ENCODE data around the gene PPP3CB.

Gene PPP3CB

GRCh38 chr10:73469579-73469978 lies 26.2 kb downstream of the PPP3CB start:
- TF ChIP-seq ZNF70 (CRISPR knock-in tag; IDR thresholded peaks at IDR 0.05) (no peak), BACH2 (CRISPR knock-in tag; IDR thresholded peaks at IDR 0.05; ENCODE audit: borderline replicate concordance) (no peak), TSHZ2 (CRISPR knock-in tag; IDR thresholded peaks at IDR 0.05) (no peak), ARNTL (CRISPR knock-in tag; IDR thresholded peaks at IDR 0.05; ENCODE audit: borderline replicate concordance, low read depth) (no peak), GLIS3 (CRISPR knock-in tag; IDR thresholded peaks at IDR 0.05) (no peak), ZNF565 (CRISPR knock-in tag; conservative IDR thresholded peaks at IDR 0.05; ENCODE audit: low read depth) (no peak), TOX (CRISPR knock-in tag; IDR thresholded peaks at IDR 0.05; ENCODE audit: borderline replicate concordance) (no peak), ZFP3 (CRISPR knock-in tag; IDR thresholded peaks at IDR 0.05) (no peak), SNAI2 (CRISPR knock-in tag; IDR thresholded peaks at IDR 0.05) (no peak), POU6F1 (CRISPR knock-in tag; IDR thresholded peaks at IDR 0.05; ENCODE audit: borderline replicate concordance, low read depth) (no peak), ESRRG (CRISPR knock-in tag; IDR thresholded peaks at IDR 0.05) (no peak), TCF4 (CRISPR knock-in tag; IDR thresholded peaks at IDR 0.05; ENCODE audit: borderline replicate concordance) (no peak), CSRNP3 (CRISPR knock-in tag; IDR thresholded peaks at IDR 0.05) (no peak), RARB (CRISPR knock-in tag; IDR thresholded peaks at IDR 0.05) (no peak), ZNF8 (CRISPR knock-in tag; IDR thresholded peaks at IDR 0.05) (no peak), ISL1 (CRISPR knock-in tag; IDR thresholded peaks at IDR 0.05) (no peak), CSDC2 (CRISPR knock-in tag; IDR thresholded peaks at IDR 0.05) (no peak), ZC3H10 (CRISPR knock-in tag; IDR thresholded peaks at IDR 0.05) (no peak), PPARA (CRISPR knock-in tag; IDR thresholded peaks at IDR 0.05; ENCODE audit: borderline replicate concordance) (no peak)
- ATAC-seq: no peak

GRCh38 chr10:73467206-73467605 lies 28.6 kb downstream of the PPP3CB start:
- ATAC-seq: no peak
- no peak for TF ChIP-seq PPARA (CRISPR knock-in tag; IDR thresholded peaks at IDR 0.05; ENCODE audit: borderline replicate concordance)
- TF ChIP-seq CREB5 (CRISPR knock-in tag; IDR thresholded peaks at IDR 0.05; ENCODE audit: low read depth): no peak
- no peak for TF ChIP-seq ZNF8 (CRISPR knock-in tag; IDR thresholded peaks at IDR 0.05)
- TF ChIP-seq CSDC2 (CRISPR knock-in tag; IDR thresholded peaks at IDR 0.05): no peak
- TF ChIP-seq PATZ1 (CRISPR knock-in tag; IDR thresholded peaks at IDR 0.05; ENCODE audit: borderline replicate concordance): no peak
- no peak for TF ChIP-seq SNAI2 (CRISPR knock-in tag; IDR thresholded peaks at IDR 0.05)
- no peak for TF ChIP-seq TCF4 (CRISPR knock-in tag; IDR thresholded peaks at IDR 0.05; ENCODE audit: borderline replicate concordance)
- TF ChIP-seq BACH2 (CRISPR knock-in tag; IDR thresholded peaks at IDR 0.05; ENCODE audit: borderline replicate concordance): no peak
- TF ChIP-seq ZNF565 (CRISPR knock-in tag; conservative IDR thresholded peaks at IDR 0.05; ENCODE audit: low read depth): no peak
- no peak for TF ChIP-seq TSHZ2 (CRISPR knock-in tag; IDR thresholded peaks at IDR 0.05)
- TF ChIP-seq ISL1 (CRISPR knock-in tag; IDR thresholded peaks at IDR 0.05): no peak
- TF ChIP-seq POU6F1 (CRISPR knock-in tag; IDR thresholded peaks at IDR 0.05; ENCODE audit: borderline replicate concordance, low read depth): no peak
- TF ChIP-seq ZNF70 (CRISPR knock-in tag; IDR thresholded peaks at IDR 0.05): no peak
- TF ChIP-seq ESRRG (CRISPR knock-in tag; IDR thresholded peaks at IDR 0.05): no peak
- no peak for TF ChIP-seq ZFP3 (CRISPR knock-in tag; IDR thresholded peaks at IDR 0.05)
- no peak for TF ChIP-seq RARB (CRISPR knock-in tag; IDR thresholded peaks at IDR 0.05)
- TF ChIP-seq GLIS3 (CRISPR knock-in tag; IDR thresholded peaks at IDR 0.05): no peak
- no peak for TF ChIP-seq TOX (CRISPR knock-in tag; IDR thresholded peaks at IDR 0.05; ENCODE audit: borderline replicate concordance)
